ENCODE results near the gene HSPA1A.

The HSPA1A gene

DNA sequence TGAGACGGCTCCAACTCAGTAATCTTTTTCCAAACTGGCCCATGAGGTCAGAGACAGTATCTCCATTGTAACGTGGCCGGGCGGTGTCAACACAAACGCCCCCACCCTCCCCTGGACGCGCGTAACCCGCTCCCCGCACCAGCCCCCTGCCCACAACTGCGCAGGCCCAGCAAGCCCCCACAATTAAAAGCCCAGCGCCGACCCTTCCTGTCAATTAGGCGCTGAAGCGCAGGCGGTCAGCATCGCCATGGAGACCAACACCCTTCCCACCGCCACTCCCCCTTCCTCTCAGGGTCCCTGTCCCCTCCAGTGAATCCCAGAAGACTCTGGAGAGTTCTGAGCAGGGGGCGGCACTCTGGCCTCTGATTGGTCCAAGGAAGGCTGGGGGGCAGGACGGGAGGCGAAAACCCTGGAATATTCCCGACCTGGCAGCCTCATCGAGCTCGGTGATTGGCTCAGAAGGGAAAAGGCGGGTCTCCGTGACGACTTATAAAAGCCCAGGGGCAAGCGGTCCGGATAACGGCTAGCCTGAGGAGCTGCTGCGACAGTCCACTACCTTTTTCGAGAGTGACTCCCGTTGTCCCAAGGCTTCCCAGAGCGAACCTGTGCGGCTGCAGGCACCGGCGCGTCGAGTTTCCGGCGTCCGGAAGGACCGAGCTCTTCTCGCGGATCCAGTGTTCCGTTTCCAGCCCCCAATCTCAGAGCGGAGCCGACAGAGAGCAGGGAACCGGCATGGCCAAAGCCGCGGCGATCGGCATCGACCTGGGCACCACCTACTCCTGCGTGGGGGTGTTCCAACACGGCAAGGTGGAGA is at the start of gene HSPA1A, which contains the start of gene HSPA1L:
HSPA1A (plus strand) TSS at position 519 of the 814 bp plus-strand sequence; CDS start at position 733, 214 bp downstream.
HSPA1L (minus strand) TSS at position 259 of the 814 bp plus-strand sequence. CDS start 3,311 bp downstream, outside the sequence.
- peak; percentile 40 for DNase-seq

DNA sequence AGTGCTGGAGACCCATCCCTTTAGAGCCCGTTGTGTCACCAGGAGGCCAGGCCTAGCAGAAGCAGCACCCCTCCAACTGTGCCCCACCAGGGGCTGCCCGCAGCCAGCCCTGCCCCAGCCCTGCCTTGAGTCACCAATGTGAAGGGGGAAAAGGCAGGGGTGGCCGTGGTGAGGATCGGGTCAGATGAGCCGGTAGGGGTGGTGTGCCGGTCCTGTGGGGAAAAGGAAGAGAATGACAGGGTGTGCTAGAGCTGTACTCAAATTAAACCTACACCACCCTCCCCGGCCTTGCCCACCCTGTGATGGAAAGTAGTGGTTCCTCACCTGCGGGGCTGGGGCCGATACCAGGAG is 49.8 kb upstream of the HSPA1A start:
- DNase-seq = no peak

DNA sequence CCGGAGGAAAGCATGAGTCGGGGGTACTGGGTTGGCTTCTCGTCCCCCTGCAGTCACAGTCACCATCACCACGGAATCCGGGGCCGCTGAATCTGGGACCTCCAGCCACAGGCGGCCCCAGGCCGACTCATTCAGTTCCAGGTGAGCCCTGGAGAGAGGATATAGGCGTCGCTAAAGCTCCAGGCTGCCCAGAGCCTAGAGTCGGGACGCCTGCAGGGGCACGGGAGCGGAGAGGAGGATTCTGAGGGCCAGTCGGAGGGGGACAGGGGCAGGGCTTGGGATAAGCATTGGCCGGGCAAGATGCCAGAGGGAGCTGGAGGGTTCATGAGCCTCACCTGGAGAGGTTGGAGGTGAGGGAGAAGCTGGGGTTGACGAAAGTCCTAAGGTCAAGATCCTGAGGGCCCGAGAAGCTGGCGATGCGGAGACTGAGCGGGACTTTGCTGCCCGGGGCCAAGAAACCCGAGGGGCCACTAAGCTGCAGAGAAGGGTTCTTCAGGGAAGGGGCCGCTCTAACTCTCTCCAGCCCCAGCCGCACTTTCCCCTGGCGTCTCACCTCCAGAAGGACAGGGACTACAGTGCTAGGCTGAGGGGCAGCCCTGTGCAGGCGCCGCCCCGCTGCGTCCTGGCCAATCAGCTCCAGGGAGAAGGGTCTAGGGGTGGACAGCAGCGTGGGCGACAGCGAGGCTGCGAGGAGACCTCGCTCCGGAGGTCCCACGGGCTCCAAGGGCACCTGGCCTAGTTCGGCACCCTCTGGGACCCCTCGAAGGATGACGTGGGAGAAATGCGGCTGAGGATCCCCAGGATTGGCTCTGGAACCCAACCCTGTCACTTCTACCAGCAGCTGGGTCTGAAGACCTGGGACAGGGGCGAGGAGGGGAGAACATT is 49.2 kb upstream of the HSPA1A start:
- DNase-seq = no peak

DNA sequence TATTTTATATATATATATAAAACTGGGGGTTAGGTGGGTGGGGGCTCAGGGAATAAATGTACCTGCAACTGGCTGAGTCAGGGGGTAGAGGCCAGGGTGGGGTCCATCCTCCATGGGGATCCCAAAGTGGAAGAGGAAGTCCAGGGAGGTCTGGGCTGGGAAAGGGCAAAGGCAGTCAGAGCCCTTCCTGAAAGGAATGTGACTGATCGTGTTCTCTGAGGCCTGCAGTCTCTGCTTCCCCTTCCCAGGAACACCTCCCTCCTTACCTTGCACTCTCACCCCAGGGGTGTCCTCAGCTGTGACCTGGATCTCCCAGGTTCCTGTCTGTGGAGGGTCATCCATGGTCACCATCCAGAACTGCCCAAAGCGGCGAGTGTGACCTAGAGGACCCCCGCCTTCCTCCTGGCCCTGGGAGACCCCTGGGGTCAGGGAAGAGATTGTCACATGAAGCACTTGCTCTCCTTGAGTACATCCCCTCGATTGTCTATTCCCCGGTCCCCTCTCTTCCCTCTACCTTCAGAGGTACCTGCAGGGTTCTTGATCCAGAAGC is 48.2 kb upstream of the HSPA1A start:
- DNase-seq = no peak

DNA sequence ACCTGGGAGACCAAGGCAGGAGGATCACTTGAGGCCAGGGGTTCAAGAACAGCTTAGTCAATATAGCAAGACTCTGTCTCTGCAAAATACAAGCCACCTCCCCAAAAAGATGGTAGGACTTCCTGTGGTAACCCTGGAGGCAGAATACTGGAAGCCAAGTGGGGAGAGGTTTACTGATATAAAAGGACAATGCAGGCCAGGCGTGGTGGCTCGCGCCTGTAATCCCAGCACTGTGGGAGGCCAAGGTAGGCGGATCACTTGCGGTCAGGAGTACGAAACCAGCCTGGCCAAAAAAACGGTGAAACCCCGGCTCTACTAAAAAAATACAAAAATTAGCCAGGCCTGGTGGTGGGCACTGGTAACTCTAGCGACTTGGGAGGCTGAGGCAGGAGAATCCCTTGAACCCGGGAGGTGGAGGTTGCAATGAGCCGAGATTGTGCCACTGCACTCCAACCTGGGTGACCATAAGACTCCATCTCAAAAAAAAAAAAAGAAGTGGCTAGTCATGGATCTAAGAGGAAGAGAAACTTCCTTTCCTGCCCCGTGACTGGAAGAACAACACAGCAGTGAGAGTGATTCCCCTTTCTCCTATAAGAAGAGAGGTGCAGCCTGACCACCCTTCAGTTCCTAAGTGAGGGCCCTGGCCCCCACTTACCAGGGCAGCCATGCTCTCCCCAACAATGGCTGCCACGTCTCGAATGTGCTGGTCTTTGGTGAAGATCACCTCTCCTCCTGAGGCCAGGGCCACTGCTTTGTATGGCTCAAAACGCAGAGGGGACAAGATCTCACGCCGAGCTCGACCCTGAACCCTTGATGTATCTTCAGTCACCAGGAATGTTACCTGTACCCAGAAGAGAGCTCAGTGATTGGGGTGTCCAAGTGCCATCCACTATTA is 46.7 kb upstream of the HSPA1A start:
- no peak for DNase-seq

DNA sequence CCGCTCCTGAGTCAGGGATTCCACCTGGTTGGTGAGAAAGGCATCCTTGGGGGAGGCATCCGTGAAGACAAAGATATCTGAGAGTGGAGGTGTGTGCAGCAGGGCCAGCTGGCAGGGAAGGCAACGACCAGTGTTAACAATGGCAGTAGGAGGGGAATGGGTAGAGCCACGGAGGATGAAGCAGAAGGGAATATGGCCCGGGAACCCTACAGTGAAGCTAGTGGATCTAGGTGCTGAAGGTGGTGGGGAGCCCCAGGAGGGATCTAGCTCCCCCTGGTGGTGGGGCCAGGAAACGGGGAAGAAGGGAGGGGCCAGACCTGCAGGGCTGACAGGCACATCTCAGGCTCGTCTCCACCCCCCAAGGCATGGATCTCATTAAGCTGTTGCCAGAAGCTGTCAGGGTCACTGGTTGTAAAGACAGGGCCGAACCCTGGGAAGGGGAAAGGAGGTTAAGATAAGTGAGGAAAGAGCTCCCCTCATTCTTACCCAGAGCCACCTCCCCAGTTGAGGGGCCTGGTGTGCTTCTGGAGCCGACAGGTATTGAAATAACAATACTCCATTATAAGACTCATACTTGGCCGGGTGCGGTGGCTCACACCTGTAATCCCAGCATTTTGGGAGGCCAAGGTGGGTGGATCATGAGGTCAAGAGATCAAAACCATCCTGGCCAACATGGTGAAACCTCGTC is 45.5 kb upstream of the HSPA1A start:
- peak; percentile 81 for DNase-seq

DNA sequence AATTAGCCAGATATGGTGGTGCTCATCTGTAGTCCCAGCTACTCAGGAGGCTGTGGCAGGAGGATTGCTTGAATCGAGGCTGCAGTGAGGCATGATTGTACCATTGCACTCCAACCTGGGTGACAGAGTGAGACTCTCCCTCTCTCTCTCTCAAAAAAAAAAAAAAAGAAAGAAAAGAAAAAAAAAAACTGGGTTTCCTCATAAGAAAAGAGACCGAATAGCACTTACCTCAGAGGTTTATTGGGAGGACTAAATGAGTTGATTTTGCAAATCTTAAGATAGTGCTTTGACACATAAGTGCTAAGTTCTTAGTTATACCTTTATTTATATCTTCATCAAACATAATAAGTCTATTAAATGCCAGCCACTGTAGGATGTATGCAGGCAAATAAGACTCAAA is 44.5 kb upstream of the HSPA1A start:
- no peak for DNase-seq

DNA sequence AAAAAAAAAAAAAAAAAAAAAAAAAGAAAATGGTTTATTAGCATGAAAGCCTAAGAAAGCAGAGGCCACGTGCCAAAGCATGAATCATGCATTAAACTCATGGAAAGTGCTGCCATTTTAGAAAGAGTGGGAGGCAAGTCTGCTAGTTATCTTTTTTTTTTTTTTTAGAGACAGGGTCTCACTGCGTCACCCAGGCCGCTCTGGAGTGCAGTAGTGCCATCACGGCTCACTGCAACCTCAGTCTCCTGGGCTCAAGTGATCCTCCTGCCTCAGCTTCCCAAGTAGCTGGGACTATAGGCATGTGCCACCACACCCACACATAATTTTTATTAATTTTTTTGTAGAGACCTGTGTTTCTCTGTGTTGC is 43.4 kb upstream of the HSPA1A start:
- no peak for DNase-seq

DNA sequence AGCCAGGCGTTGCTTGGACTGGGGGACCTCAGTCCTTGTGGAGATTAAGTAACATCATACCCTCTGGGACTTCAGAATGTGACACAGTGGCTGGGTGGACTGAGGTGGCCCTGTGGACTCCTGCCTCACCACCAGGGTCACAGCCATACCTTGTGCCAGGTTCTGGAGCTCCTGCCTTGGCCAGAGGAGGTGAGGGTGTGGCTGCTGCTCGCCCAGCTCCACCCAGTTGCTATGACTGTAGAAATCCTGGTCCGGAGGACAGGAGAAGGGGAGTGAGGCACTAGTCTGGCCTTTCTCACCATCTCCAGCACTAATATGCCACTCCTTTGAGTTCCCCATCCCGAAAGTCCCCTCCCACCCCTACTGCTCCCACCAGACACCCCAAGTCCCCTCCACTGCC is 40.2 kb upstream of the HSPA1A start:
- no peak for DNase-seq

DNA sequence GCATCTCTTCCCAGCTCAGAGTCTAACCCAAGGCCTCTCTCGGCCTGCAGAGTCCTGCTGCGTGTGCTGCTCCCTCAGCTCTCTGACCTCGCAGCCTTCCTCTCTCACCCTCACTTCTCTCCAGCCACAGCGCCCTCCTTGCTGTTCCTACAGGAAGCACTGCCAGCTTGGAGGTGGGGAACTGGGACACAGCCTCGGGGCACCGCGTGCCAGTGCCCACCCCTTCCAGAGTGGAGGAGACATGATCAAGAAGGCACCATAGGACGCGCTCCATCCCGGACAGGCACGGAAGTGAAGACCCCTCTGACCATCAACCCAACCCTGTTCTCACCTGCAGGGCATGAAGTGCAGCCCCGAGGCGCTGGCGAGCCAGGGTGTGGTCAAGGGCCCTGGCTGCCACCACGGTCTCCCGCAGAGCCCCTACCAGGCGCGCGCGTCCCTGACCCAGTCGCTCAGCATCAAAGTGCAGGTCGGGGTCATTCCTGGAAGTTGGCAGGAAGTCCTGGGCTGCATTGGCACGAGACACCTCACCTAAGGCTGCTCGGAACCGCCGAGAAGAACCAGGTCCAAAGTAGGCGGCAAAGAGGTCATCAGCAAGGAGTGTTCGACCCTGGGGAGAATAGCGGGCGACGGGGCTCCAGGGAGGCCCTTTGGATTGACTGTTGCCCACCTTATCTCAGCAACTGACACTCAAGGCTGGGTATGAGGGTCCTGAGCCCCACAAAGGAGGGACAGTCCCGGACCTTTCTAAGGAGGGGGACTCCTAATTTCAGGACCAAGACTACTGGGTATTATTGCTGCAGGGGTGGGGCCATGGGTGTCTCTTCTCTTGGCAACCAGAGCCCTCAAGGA is 39.5 kb upstream of the HSPA1A start:
- no peak for DNase-seq

DNA sequence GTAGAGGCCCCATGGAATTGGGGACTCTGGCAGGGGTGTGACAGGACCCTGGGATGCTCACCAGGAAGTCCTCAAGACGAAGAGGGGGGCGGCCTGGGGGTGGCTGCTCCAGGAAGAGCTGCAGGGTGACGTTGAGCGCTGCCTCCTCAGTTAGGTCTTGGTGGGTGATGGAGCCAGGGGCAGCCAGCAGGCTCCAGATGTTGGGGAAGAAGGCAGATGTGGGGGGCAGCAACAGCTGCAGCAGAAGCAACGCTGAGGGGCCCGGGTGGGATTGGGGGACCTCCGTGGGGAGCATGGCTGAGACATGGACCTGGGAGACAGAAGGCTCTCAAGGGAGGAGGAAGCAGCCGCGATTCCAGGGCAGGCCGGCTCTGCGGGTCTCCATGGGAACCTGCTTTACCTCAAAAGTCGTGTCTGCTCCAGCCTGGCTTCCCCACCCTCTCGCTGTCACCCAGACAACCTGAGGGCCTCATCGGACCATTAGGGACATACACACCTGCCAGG is 38.8 kb upstream of the HSPA1A start:
- DNase-seq = no peak

DNA sequence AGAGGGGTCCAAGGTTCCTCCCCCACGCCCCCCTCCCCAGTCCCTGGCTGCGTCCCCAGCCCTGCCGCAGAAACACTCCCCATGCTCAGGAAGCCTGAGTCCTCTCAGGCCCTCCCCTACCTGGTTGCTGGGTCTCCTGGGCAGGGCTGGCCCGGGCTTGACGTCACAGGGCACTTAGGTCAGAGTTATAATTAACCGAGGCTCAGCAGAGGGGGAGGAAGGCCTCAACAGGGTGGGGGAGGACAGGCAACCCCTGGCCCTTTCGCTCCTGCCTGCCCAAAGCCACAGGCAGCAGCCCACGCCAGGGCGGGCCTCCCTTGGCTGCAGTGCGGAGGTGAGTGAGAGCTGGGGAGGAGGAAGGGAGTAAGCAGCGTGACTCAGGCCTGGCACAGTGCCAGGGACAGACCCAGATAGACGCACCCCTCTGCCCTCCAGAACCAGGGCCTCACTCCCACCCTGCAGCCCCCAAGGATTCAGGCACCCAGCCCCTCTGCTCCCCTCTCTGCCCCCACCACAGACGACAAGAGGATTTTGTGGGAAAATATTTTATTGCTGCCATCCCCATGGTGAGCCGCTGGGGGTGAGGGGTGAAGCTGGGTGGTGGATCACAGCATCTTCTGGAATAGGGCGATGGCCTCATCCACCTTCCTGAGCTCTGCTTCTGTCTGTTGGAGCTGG is 38.2 kb upstream of the HSPA1A start, which contains the start of gene VWA7:
VWA7 (minus strand) TSS at position 340 of the 678 bp plus-strand sequence. CDS start 549 bp downstream, outside the sequence.
- DNase-seq = peak; percentile 60

DNA sequence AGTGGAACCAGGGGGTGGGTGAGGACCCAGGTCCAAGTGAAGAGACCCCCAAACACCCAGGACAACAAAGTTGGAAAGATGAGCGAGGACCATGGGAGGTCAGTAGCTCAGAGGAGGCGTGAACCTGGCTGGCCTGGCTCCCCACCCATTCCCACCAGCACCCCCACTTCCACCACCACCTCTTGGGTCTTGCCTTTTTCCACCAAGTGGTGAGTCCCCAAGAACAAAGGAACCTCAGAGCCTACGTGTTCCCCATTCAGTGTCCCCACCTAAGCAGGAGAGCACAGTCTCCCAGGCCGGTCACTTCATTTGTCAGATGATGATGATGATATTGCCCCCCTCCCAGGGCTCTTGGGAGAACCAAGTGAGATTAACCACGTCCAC is 37.7 kb upstream of the HSPA1A start:
- DNase-seq = no peak

DNA sequence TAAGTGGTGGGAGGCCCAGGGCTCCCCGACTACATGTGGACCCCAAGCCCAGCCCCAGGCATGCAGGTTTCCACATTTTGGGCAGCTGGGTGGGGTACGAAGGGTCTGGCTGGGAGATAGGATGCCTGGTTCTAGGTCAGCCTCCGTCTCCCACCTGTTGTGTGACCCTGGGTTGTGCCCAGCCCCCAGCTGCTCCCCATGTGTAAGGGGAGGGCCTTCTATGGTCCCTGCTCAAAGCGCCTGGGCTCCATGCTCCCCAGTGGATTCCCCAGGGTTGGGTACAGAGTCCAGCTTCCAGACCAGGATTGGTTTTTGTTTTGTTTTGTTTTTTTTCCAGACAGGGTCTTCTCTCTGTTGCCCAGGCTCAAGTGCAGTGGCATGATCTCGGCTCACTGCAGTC is 37.1 kb upstream of the HSPA1A start:
- no peak for DNase-seq

DNA sequence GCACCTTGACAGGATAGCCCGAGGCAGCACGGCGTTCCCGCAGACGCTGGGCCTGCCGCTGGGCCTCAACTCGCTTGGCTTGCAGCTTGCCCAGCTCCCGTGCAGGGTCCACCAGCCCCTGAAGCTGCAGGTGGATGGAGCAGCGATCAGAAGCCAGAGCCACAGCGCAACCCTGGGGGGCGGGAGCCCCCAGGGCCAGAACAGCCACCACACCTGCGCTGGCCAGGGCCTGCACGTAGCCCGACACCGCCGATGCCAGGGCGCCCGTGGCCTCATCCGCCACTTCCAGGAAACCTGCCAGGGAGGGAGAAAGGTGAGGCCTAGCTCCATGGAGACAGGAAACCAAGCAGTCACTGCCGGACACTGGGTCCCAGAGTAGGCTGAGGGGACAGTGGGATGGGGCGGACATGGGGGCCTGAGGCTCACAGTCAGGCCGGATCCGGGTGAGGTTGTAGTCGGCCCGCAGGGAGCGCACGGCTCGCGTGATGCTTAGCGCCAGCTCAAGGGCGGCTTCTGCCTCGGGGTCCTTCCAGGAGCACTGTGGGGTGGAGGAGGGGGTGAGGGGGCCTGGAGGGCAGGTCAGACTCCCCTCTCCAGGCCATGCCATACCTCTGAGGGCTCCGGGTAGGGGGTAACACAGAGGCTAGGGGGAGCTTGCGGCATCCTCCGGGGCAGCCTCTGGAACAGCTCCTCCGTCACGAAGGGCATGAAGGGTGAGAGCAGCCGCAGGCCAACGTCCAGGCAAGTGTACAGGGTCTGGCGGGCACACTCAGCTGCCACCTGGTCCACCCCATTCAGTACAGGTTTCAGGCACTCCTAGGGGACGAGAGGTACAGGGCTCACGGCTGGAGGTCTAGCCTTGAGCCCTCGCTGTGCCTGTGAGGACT is 36.1 kb upstream of the HSPA1A start:
- no peak for DNase-seq

DNA sequence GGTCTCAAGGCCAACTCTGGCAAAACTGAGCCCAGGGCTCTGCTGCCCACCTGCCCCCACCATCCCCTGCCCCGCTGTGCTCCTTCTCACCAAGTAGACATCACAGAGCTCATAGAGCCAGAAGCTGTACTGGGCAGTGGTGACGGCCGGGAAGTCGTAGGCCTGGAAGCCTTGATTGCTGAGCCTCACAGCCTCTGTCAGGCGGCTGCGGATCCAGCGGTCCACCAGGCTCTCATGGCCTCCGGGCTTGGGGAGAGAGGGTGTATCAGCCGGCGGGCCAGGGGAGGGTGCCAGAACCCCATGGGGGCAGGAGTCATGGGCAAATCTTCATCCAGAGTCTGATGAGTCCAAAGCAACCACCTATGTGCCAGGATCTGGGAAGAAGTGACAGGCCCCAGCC is 35.4 kb upstream of the HSPA1A start:
- no peak for DNase-seq

DNA sequence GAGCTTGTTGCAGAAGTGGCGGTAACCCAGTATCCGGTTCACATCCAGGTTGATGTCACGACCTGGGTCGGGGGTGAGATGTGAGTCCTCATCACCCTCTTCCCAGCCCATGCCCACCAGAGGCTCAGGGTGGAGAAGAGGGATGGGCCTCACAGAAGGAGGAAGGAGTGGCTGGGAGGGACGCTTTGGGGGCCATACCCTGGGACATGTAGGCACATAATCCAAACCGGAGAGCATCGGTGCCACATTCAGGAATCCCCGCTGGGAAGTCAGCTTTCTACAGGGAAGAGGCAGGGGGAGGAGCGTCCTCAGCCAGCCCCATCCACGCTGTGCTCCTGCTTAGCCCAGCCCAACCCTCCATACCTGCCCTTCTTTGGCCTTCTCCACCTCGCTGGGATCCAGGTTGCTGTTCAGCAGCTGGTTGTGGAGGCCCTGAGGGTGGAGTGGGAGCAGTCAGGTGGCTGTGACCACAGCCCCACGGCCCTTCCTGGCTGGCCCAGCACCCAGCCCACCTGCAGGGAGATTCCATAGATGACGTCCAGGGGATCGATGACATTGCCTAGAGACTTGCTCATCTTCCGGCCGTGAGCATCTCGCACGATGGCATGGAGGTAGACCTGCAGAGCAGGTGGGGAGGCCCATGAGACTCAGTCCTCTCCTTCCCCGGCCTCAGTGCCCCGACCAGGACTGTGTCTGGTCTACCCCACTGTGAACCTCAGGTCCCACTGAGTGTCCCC is 34.7 kb upstream of the HSPA1A start:
- DNase-seq = no peak
